ENCODE measurements around the gene FAM193A.

Gene FAM193A

DNA sequence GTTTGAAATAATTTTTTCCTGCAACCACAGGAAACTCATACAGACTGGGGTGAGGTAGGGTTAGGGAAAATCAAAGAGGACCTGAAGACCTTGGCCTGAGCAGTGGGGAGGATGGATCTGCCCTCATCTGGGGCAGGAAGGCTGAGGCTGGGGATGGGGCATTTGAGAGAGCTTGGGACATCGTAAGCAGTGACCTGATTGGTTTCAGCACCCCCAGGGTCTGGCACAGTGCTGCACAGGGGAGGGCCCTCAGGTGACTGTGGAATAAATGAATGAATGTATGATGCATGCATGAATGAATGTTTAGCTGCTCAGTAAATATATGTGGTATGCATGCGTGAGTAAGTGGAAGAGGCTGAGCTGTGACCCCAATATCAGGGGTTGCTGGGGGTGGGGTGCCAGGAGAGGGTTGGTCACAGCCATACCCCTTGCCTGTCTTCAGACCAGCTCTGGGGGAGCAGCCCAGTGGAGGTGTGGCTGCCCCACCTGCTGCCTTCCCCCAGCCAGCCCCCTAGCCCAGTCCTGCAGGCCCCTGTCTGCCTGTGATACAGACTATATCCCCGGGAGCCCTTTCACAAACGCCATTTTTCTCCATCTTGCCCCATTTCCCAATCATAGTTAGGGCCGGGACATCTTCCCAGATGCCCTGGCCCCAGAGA lies 230.7 kb downstream of the FAM193A start:
- TF ChIP-seq TAF1 (IDR thresholded peaks at IDR 0.05; ENCODE audit: borderline replicate concordance, insufficient read depth, low read length) (no peak), SIN3A (IDR thresholded peaks at IDR 0.05; ENCODE audit: borderline replicate concordance, insufficient read depth, low read length) (no peak), FOXP2 (optimal IDR thresholded peaks at IDR 0.05; ENCODE audit: borderline replicate concordance, extremely low read depth, extremely low read length, insufficient read depth) (no peak), POLR2AphosphoS5 (IDR thresholded peaks at IDR 0.05; ENCODE audit: low read depth, low read length) (no peak)
- TF ChIP-seq, protein P1, sequence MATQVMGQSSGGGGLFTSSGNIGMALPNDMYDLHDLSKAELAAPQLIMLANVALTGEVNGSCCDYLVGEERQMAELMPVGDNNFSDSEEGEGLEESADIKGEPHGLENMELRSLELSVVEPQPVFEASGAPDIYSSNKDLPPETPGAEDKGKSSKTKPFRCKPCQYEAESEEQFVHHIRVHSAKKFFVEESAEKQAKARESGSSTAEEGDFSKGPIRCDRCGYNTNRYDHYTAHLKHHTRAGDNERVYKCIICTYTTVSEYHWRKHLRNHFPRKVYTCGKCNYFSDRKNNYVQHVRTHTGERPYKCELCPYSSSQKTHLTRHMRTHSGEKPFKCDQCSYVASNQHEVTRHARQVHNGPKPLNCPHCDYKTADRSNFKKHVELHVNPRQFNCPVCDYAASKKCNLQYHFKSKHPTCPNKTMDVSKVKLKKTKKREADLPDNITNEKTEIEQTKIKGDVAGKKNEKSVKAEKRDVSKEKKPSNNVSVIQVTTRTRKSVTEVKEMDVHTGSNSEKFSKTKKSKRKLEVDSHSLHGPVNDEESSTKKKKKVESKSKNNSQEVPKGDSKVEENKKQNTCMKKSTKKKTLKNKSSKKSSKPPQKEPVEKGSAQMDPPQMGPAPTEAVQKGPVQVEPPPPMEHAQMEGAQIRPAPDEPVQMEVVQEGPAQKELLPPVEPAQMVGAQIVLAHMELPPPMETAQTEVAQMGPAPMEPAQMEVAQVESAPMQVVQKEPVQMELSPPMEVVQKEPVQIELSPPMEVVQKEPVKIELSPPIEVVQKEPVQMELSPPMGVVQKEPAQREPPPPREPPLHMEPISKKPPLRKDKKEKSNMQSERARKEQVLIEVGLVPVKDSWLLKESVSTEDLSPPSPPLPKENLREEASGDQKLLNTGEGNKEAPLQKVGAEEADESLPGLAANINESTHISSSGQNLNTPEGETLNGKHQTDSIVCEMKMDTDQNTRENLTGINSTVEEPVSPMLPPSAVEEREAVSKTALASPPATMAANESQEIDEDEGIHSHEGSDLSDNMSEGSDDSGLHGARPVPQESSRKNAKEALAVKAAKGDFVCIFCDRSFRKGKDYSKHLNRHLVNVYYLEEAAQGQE (IDR thresholded peaks at IDR 0.05; ENCODE audit: insufficient read depth in 1 of 2, low read depth in 2 of 2, low read length in 2 of 2), result no peak

DNA sequence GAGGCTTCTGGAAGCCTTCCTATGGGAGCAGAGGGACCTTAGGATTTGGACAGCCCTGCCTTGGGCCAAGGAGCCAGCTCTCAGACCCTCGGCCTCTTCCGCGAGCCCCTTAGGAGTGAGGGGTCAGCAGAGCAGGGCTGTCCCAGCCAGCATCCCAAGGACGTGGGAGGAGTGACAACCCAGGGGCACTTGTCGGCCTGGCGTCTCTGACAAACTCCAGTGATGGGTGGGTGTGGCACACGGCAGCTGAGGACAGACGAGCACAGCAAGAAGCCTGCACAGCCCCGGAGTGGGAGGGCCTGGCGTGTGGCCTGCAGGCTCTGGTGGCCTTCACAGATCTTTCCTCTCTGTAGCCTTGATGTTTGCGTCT lies 231.2 kb downstream of the FAM193A start:
- no peak for TF ChIP-seq FOXP2 (optimal IDR thresholded peaks at IDR 0.05; ENCODE audit: borderline replicate concordance, extremely low read depth, extremely low read length, insufficient read depth)

DNA sequence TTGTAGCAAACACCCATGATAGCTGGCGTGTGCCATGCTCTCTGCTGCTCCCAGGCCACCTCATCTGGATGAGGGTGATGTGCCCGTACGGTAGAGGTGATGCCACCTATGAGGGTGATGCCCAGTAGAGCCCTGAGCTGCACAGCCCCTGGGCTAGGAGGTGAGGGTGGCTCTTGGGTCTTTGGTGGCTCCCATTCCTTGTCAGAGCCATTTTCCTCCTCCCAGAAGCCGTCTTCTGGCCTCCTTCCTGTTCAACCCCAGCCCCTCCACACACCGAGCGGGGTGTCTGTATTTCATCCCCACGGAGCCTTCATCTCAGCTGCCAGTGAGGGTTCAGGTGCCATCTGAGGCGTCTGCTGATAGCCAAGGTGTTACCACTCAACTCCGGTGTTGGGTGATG lies 231.7 kb downstream of the FAM193A start:
- no peak for TF ChIP-seq TAF1 (IDR thresholded peaks at IDR 0.05; ENCODE audit: borderline replicate concordance, insufficient read depth, low read length)
- TF ChIP-seq POLR2AphosphoS5 (IDR thresholded peaks at IDR 0.05; ENCODE audit: low read depth, low read length), result no peak
- TF ChIP-seq, protein P1 (IDR thresholded peaks at IDR 0.05; ENCODE audit: insufficient read depth in 1 of 2, low read depth in 2 of 2, low read length in 2 of 2), result no peak
- TF ChIP-seq SIN3A (IDR thresholded peaks at IDR 0.05; ENCODE audit: borderline replicate concordance, insufficient read depth, low read length), result no peak
- TF ChIP-seq FOXP2 (optimal IDR thresholded peaks at IDR 0.05; ENCODE audit: borderline replicate concordance, extremely low read depth, extremely low read length, insufficient read depth), result no peak

DNA sequence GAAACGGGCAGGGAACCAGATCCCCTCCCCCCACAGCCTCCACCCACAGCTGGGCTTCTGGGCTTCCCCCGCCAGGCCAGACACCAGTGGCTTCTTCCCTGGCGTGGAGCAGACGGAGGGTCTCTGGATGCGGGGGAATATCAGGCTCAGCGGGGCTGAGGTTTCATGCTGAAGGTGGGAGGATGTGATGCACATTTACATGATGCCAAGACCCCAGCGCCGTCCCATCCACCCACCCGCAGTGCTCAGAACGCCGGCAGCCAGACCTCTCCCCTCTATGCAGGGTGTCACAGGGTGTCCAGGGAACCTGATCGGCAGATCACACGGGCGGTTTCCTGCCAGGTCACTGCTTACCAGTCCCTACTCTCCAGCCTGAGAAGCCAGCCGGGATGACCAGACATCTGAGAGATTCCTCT lies 232.5 kb downstream of the FAM193A start:
- TF ChIP-seq POLR2AphosphoS5 (IDR thresholded peaks at IDR 0.05; ENCODE audit: low read depth, low read length) (no peak), FOXP2 (optimal IDR thresholded peaks at IDR 0.05; ENCODE audit: borderline replicate concordance, extremely low read depth, extremely low read length, insufficient read depth) (no peak), SIN3A (IDR thresholded peaks at IDR 0.05; ENCODE audit: borderline replicate concordance, insufficient read depth, low read length) (no peak)
- TF ChIP-seq, protein P1 (IDR thresholded peaks at IDR 0.05; ENCODE audit: insufficient read depth in 1 of 2, low read depth in 2 of 2, low read length in 2 of 2), result no peak

DNA sequence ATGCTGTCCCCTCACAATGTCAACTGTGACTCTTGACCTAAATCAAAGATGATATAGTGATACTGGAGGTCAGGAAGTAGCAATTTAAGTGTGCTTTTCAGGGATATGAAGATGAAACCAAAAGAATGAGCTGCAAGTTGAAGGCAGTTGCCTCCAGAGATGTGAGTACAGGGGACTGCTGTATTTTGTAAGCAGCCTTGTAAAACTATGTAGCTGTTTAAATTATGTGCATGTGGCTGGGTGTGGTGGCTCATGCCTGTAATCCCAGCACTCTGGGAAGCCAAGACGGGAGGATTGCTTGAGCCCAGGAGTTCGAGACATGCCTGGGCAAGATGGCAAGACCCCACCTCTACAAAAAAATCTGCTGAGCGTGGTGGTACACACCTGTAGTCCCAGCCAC lies 234.8 kb downstream of the FAM193A start:
- TF ChIP-seq, protein P1 (IDR thresholded peaks at IDR 0.05; ENCODE audit: insufficient read depth in 1 of 2, low read depth in 2 of 2, low read length in 2 of 2), result no peak
- TF ChIP-seq SIN3A (IDR thresholded peaks at IDR 0.05; ENCODE audit: borderline replicate concordance, insufficient read depth, low read length) (no peak), FOXP2 (optimal IDR thresholded peaks at IDR 0.05; ENCODE audit: borderline replicate concordance, extremely low read depth, extremely low read length, insufficient read depth) (no peak), TAF1 (IDR thresholded peaks at IDR 0.05; ENCODE audit: borderline replicate concordance, insufficient read depth, low read length) (no peak), POLR2AphosphoS5 (IDR thresholded peaks at IDR 0.05; ENCODE audit: low read depth, low read length) (no peak)
